ENCODE results near the gene YPEL4.

The YPEL4 gene

DNA sequence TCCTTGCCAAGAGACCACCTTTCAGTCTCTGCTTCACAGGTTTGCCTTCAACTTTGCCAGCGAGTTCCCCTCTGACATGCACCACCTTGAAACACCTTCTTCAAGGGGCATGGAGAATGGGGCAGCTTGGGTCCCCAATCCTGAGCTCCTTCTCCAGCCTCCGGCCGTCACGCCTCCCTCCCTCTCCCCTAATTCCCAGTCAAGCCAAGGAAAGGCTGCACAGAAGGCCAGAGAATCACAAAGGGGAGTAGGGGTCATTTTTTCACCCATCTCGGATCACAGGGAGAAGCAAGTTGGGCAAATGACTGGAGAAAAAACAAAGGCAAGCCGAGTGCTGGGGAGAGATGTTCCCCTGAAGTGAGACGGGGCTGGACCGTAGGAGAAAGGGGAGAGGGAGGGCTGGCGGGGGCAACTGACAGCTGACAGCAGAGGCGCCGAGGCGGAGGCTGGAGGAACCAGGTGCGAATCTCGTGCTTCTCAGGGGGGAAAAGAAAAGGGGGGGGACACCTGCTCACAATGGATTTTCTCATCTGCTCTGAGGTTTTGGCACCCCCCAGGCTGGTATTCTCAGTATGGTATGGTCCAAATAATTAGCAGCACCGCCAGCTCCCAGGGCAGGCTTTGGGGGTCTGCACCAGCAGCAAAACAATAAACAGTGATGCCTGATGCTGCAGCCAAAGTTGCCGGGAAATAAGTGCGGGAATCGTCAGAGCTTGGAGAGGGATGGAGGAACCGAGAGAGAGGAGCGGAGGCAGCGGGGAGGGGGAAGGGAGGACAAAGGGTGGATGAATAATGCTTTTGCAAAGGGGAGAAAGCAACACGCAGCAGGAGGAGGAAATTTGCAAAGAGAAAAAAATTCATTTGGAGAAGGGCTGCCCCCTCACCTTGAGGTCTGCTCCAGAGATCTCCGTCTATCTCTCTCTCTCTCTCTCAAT lies 644 bp downstream of the YPEL4 start:
- peak; percentile 20 for DNase-seq

DNA sequence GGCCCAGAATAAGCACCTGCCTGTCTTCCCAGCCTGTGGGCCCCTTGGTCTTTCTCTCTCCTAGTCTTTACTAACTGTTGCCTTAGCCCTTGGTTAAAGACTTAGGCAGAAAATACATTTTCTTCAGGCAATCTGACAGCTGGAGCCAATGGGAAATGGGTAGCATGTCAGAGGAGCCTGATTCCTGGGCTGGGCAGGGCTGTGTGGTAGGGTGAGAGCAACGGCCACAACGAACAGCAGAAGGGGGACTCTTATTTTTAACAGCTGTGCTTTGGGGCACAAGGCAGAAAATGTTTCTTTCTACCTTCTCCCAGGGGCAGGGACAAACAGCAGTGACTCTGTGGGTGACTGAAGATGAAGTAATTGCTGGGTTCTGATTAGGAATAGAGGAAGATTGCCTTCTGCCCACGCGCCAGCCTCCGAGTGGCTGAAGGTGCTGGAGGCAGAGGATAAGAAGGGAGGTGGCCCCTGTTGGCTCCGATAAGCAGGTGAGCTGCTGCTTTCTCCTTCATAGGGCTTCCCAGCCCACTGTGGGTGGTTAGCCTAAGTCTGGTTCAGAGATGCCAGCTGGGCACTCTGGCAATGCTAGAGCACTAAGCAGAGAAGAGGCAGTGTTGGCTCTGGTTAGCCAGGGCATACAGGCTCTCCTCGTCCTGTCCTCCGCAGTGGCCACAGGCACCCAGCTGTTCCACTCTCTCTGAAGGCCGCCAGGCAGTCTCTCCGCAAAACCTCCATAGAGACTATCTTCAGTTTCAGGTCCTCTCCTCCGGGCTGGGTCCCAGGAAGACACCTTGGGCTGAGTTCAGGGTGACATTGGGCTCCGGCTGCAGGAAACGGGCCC lies 1.5 kb downstream of the YPEL4 start:
- no peak for DNase-seq

- DNase-seq, result peak; percentile 38
Measured at GRCh38 chr11:57647372-57647771, 2.3 kb downstream of the YPEL4 start.

GRCh38 chr11:57646799-57647303 lies 2.9 kb downstream of the YPEL4 start:
- DNase-seq, result peak; percentile 32

- no peak for DNase-seq
Measured at GRCh38 chr11:57646194-57646798, 3.4 kb downstream of the YPEL4 start.

- DNase-seq, result no peak
Measured at GRCh38 chr11:57645689-57646085, 4.0 kb downstream of the YPEL4 start.

DNA sequence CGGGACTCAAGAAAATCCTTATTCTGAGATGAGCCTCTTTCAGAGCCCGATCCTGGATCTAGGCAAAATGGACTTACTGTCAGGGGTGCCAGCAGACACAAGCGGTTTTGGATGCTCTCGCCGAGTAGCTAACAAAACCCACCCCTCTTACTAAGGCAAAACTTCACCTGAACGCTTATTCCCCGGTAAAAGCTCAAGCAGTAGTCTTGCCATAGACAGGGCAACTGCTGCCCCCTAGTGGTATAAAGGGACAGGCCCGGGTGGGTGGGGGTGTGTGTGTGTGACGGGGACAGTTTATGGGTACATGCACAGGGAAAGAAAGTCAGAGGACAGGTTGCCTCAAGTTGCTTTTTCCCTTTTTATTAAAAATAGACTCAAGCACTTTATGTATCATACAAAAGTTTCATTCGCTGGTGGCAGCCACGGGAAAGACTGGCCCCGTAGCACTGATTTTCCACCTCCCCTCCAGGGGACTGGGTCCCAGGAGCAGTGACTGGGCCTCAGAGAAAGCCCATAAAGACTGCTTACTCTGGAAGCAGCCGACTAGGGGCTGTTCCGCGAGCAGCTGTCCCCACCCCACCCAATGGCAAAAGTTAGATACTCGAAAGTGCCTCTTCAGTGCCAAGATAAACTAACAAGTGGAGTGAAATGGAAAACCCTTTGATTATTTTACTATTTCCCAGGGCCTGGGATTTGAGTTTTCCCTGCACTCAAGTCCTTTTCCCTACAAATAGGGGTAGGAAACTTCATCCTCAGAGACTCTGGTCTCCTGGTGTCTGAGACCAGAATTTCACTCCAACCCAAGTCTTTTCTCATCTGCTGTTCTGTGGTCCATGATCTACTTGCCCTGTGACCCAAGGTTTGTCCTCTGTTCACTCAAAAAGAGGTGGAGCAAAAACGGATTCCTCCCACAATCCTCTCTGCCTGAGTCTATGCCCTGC lies 4.7 kb downstream of the YPEL4 start:
- DNase-seq, result peak; percentile 76

DNA sequence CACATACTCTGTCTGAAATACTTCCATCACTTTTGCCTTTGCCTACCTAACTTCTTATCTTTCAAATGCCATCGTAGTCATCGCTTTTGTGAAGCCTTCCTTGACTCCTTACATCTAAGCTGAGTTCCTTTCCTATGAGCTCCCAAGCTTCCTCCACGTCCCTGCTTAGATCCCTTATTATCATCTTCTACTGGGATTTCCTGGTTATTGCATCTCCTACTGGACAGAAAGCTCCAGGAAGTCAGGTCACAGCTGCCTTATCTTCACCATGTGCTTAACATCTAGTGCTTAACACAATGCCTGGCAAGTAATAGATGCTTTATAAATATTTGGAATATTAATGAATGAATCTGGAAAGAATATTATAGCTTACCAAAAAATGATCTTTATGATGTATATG lies 5.9 kb downstream of the YPEL4 start:
- DNase-seq, result no peak

GRCh38 chr11:57641011-57641807 lies 8.5 kb downstream of the YPEL4 start:
- DNase-seq, result peak; percentile 24

DNA sequence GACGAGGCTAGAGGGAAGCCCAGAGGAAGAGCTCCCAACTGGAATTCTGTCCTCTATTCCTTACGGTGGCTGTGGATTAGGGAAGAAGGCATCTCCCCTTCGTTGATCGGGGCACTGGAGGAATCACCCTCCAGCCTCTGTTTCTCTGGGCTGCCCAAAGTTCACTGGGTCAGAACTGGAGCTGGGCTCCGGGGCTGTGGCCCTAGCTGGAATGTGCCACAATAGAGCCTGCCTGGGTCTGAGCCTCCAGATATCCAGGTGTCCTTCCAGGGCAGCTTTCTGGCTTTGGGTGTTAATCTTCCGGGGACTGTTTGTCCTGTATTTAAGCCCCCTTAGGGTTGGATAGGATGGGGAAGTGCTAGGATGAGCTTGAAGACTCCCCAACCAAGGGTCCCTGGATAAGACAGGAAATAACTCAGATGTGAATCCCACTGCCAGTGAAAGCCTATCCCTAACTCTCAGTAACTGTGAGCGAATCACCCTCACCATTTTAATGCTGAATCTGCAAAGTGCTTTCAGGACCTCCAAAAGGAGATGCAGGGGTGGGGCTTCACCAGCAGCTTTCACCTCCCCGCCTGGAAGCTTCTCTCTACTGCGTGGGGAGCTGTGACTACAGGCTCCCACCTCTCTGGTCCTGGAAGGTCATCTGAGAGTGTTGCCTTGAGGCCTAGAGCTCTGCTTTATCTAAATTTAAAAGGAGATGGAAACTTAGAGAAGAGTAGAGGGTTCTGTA lies 9.5 kb downstream of the YPEL4 start:
- no peak for DNase-seq

DNA sequence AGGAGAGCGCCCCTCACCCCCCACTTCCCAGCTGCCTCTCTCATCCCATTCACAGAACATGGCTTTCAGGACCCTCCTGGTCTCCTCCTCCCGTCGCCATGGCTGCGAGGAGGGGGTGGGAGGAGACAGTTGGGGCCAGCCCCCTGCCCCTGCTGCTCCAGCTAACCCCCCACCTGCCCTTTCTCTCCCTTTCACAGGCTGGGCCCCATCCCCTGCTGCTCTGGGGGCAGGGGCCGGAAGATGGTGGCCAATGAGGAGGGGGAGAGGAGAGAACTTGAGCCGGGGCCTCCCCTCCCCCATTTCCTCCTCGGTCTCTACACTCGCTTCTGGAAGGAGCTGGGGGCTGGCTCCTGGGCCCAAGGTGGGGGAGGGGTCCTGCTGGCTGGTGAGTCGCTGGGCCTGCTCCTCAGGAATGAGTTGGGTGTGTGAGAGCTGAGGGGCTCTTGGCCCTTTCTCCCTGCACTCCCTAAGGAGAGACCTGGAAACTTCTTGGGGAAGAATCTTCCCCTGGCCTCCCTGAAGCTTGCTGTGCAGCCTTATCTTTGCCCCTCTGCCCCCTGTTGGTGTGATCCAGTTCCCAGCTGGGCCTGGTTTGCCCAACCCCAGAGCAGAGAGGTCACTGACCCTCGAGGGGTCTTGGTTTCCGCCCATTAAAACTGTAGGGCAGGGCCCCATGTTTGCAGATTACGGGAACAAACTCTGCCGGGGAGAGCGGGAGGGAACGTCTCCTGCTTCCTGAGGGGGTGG lies 10.2 kb downstream of the YPEL4 start:
- no peak for DNase-seq

DNA sequence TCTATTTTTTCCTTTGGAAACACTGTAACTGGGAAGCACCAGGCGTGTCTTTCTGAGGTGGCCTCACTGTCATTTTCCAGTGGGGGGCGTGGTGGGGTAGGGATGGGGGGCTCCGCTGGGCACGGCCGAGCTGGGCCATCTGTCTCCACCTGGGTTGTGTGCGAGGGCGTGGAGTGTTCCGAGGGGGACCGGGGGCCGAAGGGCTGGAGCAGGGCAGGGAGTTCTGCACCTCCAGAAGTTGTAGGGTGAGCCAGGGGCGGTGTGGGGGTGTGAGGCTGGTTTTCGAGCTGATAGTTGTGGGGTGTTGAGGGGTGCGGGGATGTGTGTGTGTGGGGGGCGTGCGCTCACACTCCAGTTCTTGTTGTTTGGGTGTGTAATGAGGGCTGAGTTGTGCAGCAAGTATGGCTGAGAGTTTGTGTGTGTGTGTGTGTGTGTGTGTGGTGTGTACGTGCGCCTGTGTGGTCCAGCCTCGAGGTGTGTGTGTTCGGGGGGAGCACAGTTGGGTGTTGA lies 10.8 kb downstream of the YPEL4 start:
- no peak for DNase-seq

DNA sequence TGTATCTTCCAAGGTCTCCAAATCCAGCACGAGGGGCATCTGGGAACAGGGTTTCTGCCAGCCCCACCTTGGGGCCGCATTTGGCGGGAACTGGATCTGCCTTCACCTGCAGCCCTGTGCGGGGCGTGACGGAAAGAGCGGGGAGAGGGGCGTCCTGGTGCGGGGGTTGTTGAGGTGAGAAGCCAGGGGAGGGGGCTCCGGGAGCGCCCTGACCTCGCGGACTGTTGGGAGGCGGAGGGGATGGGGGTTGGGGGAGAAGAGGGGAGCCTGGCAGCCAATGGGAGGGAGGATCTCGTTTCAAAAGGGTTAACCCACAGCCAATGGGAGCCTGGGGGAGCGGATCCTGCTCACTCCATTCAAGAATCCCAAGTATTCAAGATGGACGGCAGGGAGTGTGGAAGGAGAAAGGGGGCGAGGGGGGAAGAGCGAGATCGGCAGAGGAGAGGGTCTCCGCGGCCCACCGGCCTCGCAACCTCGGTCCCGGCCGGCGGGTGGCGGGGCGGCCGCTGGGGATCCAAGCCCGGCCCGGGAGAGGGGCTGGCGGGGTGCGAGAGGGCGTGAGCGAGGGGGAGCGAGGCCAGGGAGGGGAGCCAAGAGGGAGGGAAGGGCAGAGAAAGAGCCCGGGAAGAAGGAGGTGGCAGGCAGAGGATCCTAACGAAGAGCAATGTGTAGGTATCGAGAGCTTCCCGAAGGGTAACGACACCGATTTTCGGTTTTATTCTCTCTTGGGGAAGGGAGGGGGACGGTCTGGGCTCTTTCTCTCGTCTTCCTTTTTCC lies 11.5 kb downstream of the YPEL4 start:
- DNase-seq, result peak; percentile 89

- DNase-seq, result no peak
Measured at GRCh38 chr11:57637626-57638004, 12.1 kb downstream of the YPEL4 start.

GRCh38 chr11:57635246-57635645 lies 14.5 kb downstream of the YPEL4 start:
- no peak for DNase-seq

GRCh38 chr11:57634311-57634710 lies 15.4 kb downstream of the YPEL4 start:
- DNase-seq, result no peak

GRCh38 chr11:57633394-57634070 lies 16.2 kb downstream of the YPEL4 start:
- no peak for DNase-seq

DNA sequence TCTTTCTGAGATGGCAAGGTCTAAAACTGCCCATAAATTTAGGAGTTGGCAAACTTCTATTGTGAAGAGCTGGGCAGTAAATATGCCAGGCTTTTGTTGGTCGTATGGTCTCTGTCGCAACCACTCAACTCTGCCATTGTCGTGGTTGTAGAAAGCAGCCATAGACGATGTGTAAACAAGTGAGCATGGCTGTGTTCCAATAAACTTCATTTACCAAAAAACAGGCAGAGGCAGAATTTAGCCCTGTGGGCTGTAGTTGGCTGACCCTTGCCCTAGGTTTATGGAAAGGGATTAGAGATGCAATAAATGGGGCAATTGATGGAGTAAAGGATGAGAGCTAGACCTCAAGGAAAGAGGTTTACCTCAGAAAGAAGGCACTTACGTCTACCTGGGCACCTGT lies 17.6 kb downstream of the YPEL4 start:
- no peak for DNase-seq

All from NCI-H1105 treated with DMSO at 0.1 percent for 48 hours (cell line).